Spleen (tissue), 11 donors: ENCODE measurements around the gene EML2. TPM values are rescaled to one million over a fixed set of nuclear protein-coding genes. Genes with fewer than 3 reads are reported as not detected.

Experiments used
- DNase-seq: peaks from one replicate; pipeline ENCODE4 v3.0.0-alpha.2; 2020
- H3K27ac ChIP-seq, 8 donors: fragments of 200-600 bp; sonication (generic) in 7 of 8; 1 replicate in 4 of 8; 2 replicates in 4 of 8; pipeline versions ENCODE4 v1.5.0 to v1.8.0; 2016 to 2021; ENCODE audit warnings: inconsistent platforms in 4 of 8, mild to moderate bottlenecking in 4 of 8, moderate library complexity in 1 of 8
- H3K27me3 ChIP-seq, 7 donors: fragments of 200-600 bp; sonication (generic) in 6 of 7; replicated peaks in 1 of 7; 1 replicate in 4 of 7; 2 replicates in 3 of 7; pipeline versions ENCODE4 v1.5.0 to v1.8.0; 2016 to 2021; ENCODE audit warnings: inconsistent platforms in 3 of 7, mild to moderate bottlenecking in 1 of 7
- H3K36me3 ChIP-seq, 6 donors: fragments of 200-600 bp; sonication (generic) in 5 of 6; 1 replicate in 4 of 6; 2 replicates in 2 of 6; pipeline versions ENCODE4 v1.5.0 to v1.8.0; 2016 to 2021; ENCODE audit warnings: inconsistent platforms in 2 of 6
- H3K4me1 ChIP-seq, 6 donors: fragments of 200-600 bp; sonication (generic) in 5 of 6; 1 replicate in 3 of 6; 2 replicates in 3 of 6; pipeline versions ENCODE4 v1.5.0 to v1.8.0; 2016 to 2021; ENCODE audit warnings: inconsistent platforms in 3 of 6
- H3K4me3 ChIP-seq, 8 donors: fragments of 200-600 bp; sonication (generic) in 7 of 8; 1 replicate in 4 of 8; 2 replicates in 4 of 8; pipeline versions ENCODE4 v1.5.0 to v1.8.0; 2016 to 2021; ENCODE audit warnings: inconsistent platforms in 4 of 8, mild to moderate bottlenecking in 4 of 8, moderate library complexity in 2 of 8
- H3K9me3 ChIP-seq, 8 donors: fragments of 200-600 bp; sonication (generic) in 7 of 8; 1 replicate in 4 of 8; 2 replicates in 4 of 8; pipeline versions ENCODE4 v1.5.0 to v1.8.0; 2016 to 2021; ENCODE audit warnings: inconsistent platforms in 4 of 8
- CTCF ChIP-seq, 11 experiments: fragments of 200-600 bp in 7 of 11; fragments of 450-650 bp in 4 of 11; sonication (generic) in 4 of 11; IDR thresholded peaks in 8 of 11; conservative IDR thresholded peaks in 3 of 11; 1 replicate in 7 of 11; 2 replicates in 4 of 11; pipeline versions ENCODE4 v1.4.0 to v1.8.0; 2016 to 2021; ENCODE audit warnings: antibody characterized with exemption in 11 of 11, inconsistent platforms in 4 of 11, mild to moderate bottlenecking in 1 of 11
- POLR2A ChIP-seq, 3 donors: fragments of 450-650 bp; IDR thresholded peaks; one replicate each; pipeline ENCODE4 v1.5.1; 2017; ENCODE audit warnings: antibody characterized with exemption in 3 of 3, mild to moderate bottlenecking in 1 of 3
- POLR2AphosphoS5 ChIP-seq, 3 donors: sonication (generic); formaldehyde crosslinking; IDR thresholded peaks; one replicate each; pipeline ENCODE4 v1.5.1; 2017; ENCODE audit warnings: antibody characterized with exemption in 3 of 3
- WGBS, 5 donors: extraction: QIAGEN DNeasy Blood & Tissue Kit in 3 of 5; methylation state at CpG; one replicate each; pipeline versions ENCODE4 v1.1.5 to v1.1.7; 2013 to 2018; 5-methylcytosine and 5-hydroxymethylcytosine counted together
- intact Hi-C: fragments of 100-400 bp; cut with DNase I; formaldehyde crosslinking; loops from one replicate; pipeline ENCODE4 v1.15.0; 2023; ENCODE audit warnings: low total_unique reads
- polyA plus RNA-seq, 3 donors: library from polyadenylated mRNA; stranded (reverse); fragments of 200-250 nt; gene quantifications; one replicate each; pipeline ENCODE4 v1.2.1, GENCODE V29; 2013
- total RNA-seq, 7 donors: library from RNA; depleted of rRNA in 3 of 7; stranded (reverse); fragments of >200 nt in 3 of 7; fragmentation: NEBNext Ultra II Directional in 4 of 7; extraction: Animal tissue kit (Norgen Biotek cat#: 25700) in 4 of 7; gene quantifications; one replicate each; pipeline versions ENCODE4 v1.1.0 to v1.2.1, GENCODE V29; 2016 to 2021
- donor health status: healthy with polysubstance abuse.
- donor health status: DM: no; HTN: no; CAD: no; lungs with moderate emphysema.
- donor health status: DM: no; HTN: no; CAD: no.
- donor health status: Bipolar disorder and iron deficiency.
- donor health status: healthy.
- donor health status: DM: no; HTN: no; CAD: no.
- donor health status: DM: yes; HTN: yes; CAD: no.

EML2 gene
- total and polyA plus RNA-seq, 10 donors = 27.1 to 60.6 (median 40.4) TPM

- Histone ChIP-seq H3K36me3 (peaks cover 0 to 17% (median 0%) of the 10 kb centered on the region in 6 donors), H3K4me1 (peaks cover 4 to 36% (median 17%) of the 10 kb centered on the region in 6 donors), H3K4me3 (peak within 1 kb of the TSS; percentile 42 to 74 (median 64)), H3K9me3 (no peaks in the 10 kb centered on the region), H3K27me3 (no peaks in the 10 kb centered on the region), H3K27ac (peak within 1 kb of the TSS; percentile 88 to 99 (median 98))
- TF ChIP-seq POLR2AphosphoS5 (IDR thresholded peaks at IDR 0.05) (peak; percentile 94 to 96 (median 95)), POLR2A (IDR thresholded peaks at IDR 0.05) (peak; percentile 42 to 45 (median 45)), CTCF (IDR thresholded peaks at IDR 0.05 in 8 of 11, conservative IDR thresholded peaks at IDR 0.05 in 3 of 11) (peak in 7 of 11 experiments; percentile 25 to 49 (median 38))
- intact Hi-C loops = loop anchor here (5.0 kb wide), 1 partner anchor 62 kb away; no protein-coding TSS in a partner anchor
- DNase-seq = peak; percentile 100
- 0 to 1% (median 0%) methylated on average over 60 to 63 of the region's 63 CpGs for WGBS, 5 donors
Measured at GRCh38 chr19:45584332-45585157, 54.7 kb downstream of the EML2 start, which contains the start of gene OPA3. Gene OPA3 (minus strand): TSS chr19:45584802. CDS start chr19:45584764, 38 bp downstream.

- H3K27me3 ChIP-seq = no peaks in the 10 kb centered on the region
- H3K4me3 ChIP-seq = no peak overlapping the region
- intact Hi-C loops = loop anchor here (5.0 kb wide), 1 partner anchor 59 kb away; no protein-coding TSS in a partner anchor
- H3K9me3 ChIP-seq = no peaks in the 10 kb centered on the region
- H3K36me3 ChIP-seq = peaks cover 0 to 17% (median 0%) of the 10 kb centered on the region in 6 donors
- TF ChIP-seq CTCF (IDR thresholded peaks at IDR 0.05 in 8 of 11, conservative IDR thresholded peaks at IDR 0.05 in 3 of 11) = no peak
- no peak for TF ChIP-seq POLR2A (IDR thresholded peaks at IDR 0.05)
- no peak for TF ChIP-seq POLR2AphosphoS5 (IDR thresholded peaks at IDR 0.05)
- H3K27ac ChIP-seq = peak overlapping the region in 1 of 8 donors; percentile 40
- WGBS, 5 donors = 91 to 98% (median 94%) methylated on average over 7 of the region's 7 CpGs
- H3K4me1 ChIP-seq = peaks cover 4 to 51% (median 18%) of the 10 kb centered on the region in 6 donors
- DNase-seq = no peak
Measured at GRCh38 chr19:45581576-45581975, 57.6 kb downstream of the EML2 start.

GRCh38 chr19:45578861-45579260, 60.3 kb downstream of the EML2 start:
- Histone ChIP-seq H3K4me3 (no peak overlapping the region), H3K27ac (no peak overlapping the region), H3K9me3 (no peaks in the 10 kb centered on the region), H3K36me3 (peaks cover 0 to 17% (median 0%) of the 10 kb centered on the region in 6 donors), H3K4me1 (peaks cover 4 to 57% (median 13%) of the 10 kb centered on the region in 6 donors), H3K27me3 (no peaks in the 10 kb centered on the region)
- DNase-seq = no peak
- TF ChIP-seq CTCF (IDR thresholded peaks at IDR 0.05 in 8 of 11, conservative IDR thresholded peaks at IDR 0.05 in 3 of 11) = no peak
- no peak for TF ChIP-seq POLR2AphosphoS5 (IDR thresholded peaks at IDR 0.05)
- TF ChIP-seq POLR2A (IDR thresholded peaks at IDR 0.05) = no peak
- intact Hi-C loops = no loop called here
- 81 to 86% (median 86%) methylated on average over 5 of the region's 5 CpGs for WGBS, 5 donors
